GM18498 (cell line): Measurements from ENCODE around the gene UTP18.
"Not testable (repeated sequence)": the region's sequence is repeated elsewhere in the genome, so short reads cannot be mapped to it uniquely, and the experiment has no call there.

Experiments
- ATAC-seq: cut with Tn5 transposase; IDR thresholded peaks from one replicate; pipeline ENCODE4 v1.9.1; 2021; ENCODE audit warnings: mild to moderate bottlenecking, moderate library complexity; ENCODE audit not compliant: unreplicated experiment

UTP18 gene

DNA sequence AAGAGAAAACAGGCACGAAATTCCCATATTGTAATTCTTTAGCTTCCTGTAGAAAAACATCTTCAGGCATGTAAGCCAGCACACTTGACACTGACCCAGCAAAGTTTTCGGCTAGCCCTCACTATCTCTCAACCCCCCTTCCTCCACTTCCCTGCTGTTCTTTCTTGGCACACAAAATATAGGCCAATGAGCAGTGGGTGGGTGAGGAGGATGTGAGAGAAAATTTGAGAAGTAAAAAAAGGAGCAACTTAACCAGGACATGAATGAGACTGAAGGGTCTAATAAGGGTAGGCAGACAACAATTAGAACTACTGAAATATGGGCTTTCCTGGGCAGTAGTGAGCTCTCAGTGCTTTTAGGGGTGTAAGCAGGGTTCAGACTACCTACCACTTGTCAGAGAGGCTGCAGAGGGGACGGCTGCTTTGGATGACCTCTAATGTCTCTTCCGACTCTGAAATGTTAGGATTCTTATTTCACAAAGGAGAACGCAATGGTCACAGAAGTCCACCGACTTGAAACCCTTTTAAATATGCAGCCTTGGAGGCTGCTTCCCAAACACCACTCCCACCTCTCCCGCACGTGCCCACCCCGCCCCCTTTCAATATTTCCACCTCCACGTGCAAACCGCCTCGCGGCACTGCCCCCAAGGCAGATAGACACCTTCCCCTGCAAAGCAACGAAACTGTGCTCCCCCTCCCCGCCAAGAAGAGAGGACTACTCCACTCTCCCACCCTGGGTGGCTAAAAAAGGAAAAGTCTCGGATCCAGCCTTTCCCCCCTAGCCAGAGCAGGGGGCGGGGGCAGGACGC is 1.4 kb upstream of the UTP18 start:
- ATAC-seq = no peak

DNA sequence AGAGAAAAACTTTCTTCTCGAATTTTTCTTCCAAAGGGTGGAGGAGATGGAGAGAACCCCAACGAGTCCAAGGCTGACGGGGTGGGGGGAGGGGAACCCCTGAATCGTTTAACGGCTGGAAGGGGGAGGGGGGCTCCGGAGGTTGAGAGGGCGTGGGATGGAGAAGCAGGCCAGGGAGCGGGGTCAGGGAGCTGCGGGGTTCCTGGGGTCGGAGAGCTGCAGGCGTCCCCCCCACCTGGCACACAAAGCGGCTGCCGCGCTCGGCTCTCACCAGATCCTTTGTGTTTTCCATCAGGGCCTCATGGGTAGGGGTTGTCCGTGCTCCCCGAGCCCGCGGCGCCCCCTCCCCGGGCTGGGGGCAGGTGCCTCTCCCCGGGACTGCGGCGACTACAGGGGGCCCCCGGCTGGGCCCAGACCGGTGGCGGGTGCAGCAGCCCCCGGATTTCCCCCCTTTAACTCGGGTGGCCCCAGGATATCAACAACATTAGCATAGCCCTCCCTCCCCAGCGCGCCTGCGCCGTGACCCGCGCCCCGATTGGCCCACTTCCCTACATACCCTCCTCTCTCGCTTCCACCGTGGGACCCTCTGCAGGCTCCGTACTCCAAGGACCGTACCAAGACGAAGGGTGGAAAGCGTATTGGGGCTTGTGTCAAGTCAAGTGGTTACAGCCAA is 646 bp upstream of the UTP18 start, which contains the start of gene MBTD1:
Gene MBTD1 (minus strand): TSS at position 486 of the 673 bp plus-strand sequence. CDS start 34,888 bp downstream, outside the sequence.
- peak; percentile 78 for ATAC-seq

DNA sequence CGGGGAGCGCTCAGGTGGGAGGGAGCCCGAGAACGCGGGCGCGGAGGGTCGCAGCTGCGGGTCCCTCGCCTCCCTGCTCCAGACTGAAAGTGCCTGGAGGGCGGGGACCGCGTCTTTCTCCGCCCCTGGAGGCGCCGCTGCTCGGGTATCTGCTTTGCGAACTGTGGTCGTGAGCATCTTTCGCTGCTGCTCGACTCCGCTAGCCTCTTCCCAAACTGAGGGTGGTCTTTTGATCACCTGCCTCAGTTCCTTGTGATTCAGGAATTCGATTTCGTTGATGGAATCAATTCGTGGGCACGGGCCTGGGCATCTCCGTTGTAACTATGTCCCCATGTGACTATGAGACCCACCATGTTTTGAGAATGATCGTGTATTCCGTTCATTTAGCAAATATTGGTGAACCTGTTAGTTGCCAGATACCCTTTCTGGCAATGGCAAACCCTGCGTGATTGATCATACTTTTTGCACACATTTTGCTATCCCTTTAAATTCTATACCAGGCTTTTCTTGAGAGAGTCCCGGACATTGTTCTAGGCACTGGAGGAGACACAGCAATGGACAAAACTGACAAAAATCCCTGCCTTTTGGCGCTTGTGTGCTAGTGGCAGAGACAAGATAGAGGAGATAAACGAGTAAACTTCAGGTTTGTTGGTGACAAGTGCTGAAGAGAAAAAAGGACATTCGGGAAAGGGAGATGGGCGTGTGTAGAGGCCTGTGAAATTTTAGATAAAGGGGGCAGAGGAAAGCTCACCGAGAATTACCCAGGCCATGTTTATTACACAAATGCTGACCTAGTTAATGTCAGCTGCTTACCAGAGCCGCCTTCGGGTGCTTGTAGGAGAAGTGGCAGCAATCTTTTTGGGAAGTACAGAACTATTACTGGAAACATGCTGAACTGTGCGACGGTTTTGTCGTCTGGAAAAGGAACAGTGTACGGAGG is 948 bp downstream of the UTP18 start:
- no peak for ATAC-seq

DNA sequence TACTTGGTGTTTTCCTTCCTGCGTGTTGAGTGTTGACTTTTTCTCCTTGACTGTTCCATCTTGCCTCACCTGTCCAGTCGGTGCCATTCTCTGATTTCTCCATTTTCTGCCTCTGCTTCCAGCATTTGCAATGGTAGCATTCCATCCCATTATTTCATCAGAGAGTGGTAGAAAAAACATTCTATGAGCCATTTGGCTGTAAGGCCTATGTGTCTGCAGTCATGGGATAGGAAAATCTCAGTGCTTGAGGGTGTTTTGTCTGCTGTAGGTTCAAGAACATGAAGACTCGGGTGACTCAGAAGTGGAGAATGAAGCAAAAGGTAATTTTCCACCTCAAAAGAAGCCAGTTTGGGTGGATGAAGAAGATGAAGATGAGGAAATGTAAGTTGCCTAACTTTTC is 2.7 kb downstream of the UTP18 start:
- ATAC-seq = no peak

DNA sequence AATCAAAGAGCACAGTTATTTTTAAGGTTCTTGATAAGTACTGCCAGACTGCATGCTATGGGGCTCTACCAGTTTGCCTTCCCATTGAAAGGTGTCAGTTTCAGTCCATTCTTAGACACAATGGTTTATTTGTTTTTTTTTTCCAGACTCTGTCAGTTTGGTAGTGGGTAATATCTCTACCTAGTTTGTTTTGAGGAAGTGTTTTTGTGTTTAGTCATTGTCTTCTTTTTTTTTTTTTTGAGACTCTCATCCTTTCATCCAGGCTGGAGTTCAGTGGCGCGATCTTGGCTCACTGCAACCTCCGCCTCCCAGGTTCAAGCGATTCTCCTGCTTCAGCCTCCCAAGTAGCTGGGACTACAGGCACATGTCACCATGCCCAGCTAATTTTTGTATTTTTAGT is 4.1 kb downstream of the UTP18 start:
- ATAC-seq = not testable (repeated sequence)

DNA sequence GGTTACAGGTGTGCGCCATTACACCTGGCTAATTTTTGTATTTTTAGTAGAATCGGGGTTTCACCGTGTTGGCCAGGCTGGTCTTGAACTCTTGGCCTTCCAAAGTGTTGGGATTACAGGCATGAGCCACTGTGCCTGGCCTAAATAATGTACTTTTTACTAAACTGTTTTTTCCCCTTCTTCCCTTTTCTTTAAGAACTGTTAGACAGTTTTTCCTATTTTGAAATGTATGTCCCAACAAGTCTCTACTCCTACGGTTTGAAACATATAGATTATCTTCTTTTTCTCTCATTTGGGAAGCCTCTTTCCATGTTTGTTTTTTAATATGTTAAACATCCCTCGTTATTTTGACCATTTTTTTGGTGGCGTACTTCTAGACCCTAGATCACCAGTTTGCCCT is 9.6 kb downstream of the UTP18 start:
- ATAC-seq = no peak

DNA sequence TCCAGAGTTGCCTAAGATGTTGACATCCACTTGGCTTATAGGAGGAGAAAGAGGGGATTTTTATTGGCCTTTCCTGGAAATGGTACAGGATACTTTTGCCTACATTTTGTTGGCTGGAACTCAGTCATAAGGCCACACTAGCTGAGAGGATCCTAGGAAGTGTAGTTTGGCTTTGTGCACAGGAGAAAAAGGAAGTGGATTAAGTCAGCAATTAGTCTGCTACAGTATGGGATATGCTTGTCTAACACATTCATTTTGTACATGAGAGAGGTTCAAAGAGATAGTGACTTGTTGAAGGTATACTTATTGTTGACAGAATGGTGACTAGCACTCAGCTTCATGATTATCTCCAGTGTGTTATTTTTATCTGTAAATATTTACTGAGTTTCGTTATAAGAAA is 10.3 kb downstream of the UTP18 start:
- ATAC-seq = no peak

DNA sequence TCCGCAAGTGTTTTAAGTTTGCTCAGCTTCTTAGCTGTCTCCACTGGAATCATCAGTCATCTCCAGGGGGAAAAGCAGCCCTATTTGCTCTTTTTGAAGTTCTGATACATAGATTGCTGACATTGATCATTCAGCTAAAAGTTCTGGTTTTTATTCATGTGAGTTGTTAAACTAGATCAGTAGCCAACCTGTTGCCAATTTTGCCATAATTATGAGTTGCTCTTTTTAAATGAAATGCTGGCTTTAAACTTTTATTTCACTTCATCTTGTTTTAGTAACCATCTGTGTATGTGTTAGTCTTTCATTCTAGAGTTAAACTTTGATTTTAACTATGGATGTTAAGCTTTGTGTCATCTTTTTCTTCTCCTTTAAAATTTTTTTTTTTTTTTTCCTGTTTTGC is 12.5 kb downstream of the UTP18 start:
- no peak for ATAC-seq

DNA sequence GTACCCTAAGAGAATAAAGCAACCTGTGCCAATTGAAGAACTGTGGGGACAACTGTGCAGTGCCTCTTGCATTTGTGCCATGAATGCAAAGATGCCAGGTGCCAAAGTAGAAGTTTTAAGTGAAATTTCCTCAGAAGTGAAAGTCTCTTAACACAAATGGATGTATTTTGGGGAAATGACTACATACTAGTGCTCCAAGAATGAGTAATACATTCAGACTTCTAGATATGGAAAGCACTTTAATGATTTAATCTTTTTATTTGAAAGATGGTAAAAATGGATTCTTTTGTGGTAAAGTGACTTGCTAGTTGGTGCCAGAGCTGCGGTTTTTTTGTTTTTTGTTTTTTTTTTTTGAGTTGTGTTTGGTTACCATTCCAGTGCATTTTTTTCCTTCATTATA is 15.0 kb downstream of the UTP18 start:
- ATAC-seq = no peak

DNA sequence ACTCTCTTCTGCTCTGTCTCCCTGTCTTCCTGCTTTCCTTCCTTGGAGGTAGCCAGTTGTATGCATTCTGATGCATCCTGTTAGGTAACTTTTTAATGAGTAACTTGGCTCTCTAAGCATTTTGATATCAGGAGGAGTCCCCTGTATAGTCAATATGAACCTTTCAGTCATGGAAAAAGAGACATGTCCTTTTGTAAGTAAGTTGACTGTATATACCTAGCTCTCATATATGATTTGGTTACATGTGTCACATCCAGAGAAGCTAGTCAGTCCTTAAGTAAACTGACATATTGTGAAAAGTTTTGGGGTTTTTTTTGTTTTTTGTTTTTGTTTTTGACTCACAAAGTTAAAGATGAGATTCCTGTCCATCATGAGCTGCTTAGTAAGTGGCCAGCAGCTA is 18.8 kb downstream of the UTP18 start:
- ATAC-seq = no peak

DNA sequence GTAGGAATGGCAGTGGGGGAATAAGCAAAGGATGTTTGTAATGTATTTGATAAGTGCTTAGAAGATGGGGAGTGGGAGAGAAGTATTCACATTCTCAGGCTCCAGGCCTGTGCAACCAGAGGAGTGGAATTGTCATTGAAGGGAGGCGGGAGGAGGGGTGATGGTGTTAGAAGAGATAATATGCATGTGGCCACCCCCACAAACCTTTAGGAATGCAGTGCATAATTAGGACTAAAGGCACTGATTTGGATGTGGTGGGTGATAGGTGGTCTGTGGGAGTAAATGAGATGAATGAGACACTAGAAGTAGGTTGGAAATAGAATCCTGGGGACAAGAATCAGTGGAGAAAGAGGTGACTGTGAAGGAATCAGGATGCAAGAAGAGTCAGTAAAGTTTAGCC is 27.1 kb downstream of the UTP18 start:
- no peak for ATAC-seq

DNA sequence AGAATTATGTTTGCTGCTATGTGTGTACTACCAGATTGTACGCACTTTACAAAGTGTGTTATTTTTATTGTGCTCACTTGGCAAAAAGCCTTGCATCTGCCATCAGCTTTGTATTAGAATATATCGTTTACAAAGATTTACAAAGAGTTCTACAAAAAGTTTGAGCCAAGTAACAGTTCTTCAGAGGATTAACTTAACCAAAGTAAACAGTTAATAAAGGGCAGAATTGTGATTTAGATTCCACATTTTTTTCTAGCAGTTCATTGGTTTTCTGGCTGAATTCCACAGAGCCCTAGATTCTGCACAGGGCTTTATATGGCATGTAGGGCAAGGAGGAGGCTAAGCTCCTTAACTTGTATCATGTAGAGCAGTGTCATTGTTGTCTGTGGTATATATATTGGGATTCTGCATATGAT is 29.4 kb downstream of the UTP18 start:
- ATAC-seq = no peak

DNA sequence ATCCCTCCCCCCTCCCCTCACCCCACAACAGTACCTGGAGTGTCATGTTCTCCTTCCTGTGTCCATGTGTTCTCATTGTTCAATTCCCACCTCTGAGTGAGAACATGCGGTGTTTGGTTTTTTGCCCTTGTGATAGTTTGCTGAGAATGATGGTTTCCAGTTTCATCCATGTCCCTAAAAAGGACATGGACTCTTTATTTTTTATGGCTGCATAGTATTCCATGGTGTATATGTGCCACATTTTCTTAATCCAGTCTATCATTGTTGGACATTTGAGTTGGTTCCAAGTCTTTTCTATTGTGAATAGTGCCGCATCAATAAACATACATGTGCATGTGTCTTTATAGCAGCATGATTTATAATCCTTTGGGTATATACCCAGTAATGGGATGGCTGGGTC is 34.0 kb downstream of the UTP18 start:
- ATAC-seq = not testable (repeated sequence)

DNA sequence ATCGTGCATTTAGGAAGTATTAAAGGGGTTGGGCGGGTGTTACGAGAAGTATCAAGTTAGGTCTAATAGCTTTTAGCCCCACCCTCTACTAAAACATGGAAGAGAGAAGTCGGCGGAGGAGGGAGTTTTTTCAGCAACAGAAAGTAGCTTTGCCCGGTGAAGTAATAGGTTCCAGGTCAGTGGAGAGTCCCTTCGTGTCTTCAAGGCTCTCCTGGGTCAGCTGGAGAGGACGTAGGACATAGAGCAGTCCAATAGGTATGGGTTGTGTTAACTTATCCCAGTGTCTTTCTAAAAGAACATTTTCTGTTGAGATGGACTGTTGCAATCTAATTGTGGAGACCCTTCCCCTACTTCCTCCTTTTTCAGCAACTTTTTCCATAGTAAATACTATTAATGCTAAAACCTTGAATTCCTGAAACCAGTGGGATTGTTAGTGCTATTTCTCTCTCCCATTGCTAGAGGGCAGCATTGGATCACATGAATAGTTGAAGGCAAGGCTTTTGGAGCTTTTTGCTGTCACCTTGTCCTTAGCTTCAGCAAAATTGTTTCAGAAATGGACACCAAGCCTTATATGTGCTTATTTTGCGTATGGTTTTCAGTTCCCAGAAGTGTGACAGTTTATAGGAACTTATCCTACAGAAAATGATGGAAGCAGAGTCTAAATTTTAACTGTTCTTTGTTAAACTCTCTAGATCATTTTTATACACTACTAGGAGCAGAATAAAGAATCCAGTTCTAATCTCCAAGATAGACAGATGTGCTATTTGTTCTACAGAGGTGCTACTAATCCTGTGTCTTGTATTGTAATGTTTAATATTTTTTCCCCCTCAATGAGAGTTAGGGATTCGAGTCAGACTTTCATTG is 38.4 kb downstream of the UTP18 start:
- no peak for ATAC-seq

DNA sequence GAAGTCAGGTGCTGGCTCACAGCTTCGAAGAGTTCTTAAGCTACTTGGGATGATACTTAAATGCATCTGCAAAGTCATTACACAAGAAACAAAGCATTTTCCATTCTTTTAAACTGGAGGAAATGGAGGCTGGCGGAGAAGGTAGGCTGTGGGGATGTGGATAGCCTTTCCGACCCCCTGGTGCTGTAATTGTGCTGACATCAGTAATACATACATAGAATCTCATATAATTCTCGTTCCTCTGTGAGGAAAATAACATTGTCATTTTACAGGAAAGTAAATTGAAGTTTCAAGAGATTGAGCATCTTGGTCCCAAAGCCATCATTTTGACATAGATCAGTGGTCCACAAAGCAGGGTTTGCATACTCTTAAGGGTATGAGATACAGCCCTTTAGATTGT is 39.5 kb downstream of the UTP18 start:
- no peak for ATAC-seq

DNA sequence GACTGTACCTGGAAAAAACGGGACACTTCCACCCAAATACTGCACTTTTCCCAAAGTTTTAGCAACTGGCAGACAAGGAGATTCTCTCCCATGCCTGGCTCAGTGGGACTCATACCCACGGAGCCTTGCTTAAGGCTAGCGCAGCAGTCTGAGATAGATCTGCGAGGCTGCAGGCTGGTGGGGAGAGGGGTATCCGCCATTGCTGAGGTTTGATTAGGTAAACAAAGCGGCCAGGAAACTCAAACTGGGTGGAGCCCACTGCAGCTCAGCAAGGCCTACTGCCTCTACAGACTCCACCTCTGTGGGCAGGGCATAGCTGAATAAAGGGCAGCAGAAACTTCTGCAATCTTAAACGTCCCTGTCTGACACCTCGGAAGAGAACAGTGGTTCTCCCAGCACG is 44.8 kb downstream of the UTP18 start:
- no peak for ATAC-seq

DNA sequence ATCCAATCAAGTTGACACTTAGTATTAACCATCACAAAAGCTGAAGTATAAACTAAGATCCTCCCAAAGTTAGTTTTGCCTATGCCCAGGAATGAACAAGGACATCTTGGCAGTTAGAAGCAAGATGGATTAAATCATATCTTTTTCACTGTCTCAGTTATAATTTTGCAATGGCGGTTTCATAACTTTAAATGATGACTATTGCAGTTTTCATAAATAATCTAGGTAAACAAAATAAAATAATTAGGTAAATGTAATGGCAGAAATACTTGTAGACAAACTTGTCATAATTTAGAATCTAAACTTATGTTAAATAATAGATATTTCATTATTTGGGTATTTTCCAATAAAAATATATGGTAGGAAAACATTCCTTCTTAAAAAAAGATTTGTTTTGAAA is 51.7 kb downstream of the UTP18 start:
- not testable (repeated sequence) for ATAC-seq

DNA sequence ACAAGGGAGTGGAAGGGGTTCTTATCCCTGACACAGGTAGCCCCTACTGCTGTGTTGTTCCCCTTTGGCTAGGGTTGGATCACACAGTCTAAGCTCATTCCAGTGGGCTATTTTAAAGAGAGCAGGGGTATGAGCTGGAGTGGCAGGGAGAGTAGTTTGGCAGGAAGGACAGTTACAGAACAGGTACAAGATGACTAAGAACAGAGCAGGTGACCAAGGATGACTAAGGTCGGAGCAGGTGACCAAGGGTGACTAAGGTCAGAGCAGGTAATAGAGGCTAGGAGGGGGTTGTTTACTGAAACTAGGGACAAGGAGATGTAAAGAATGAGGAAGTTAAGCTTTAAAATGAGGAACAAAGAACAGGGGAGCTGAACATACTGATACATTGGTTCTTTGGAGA is 58.8 kb downstream of the UTP18 start:
- ATAC-seq = no peak

DNA sequence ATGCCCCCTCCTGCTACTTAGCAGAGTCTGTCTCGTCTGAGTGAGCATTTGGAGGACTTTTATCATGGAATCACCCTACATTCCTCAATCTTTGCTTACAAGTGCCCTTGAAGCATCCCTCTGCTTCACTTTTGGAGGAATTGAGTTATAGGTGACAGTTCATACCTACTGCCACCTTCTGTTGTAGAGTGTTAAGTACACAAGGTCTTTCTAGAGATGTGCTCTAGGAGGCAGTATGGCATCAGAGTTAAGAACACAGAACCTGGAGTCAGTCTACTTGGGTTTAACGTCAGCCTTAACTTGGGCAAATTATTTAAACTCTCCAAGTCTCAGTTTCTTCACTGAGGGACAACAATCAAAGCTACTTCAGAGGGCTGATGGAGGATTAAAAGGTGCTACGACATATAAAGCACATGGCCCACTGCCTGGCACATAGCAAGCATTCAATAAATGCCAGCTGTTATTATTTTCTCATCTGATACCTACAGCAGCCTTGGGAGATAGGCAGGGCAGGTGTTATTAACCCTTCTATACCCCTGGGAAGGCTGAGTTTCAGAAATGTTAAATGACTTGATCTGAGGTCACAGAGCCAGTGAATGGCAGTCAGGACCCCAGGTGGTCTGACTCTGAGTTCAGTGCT is 62.2 kb downstream of the UTP18 start:
- ATAC-seq = peak; percentile 62

DNA sequence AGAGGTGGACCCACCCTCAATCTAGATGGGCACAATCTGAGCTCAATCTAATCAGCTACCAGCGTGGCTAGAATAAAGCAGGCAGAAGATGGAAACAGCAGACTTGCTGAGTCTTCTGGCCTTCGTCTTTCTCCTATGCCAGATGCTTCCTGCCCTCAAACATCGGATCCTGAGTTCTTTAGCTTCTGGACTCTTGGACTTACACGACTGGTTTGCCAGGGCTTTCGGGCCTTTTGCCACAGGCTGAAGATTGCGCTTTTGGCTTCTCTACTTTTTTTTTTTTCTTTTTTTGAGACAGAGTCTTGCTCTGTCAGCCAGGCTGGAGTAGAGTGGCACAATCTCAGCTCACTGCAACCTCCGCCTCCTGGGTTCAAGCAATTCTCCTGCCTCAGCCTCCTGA is 65.1 kb downstream of the UTP18 start:
- ATAC-seq = no peak
